ENCODE results near the gene ACER3.

- no peak for TF ChIP-seq CTCF (conservative IDR thresholded peaks at IDR 0.05; ENCODE audit: low read depth in 2 of 2)
- no peak for TF ChIP-seq POLR2AphosphoS5 (IDR thresholded peaks at IDR 0.05; ENCODE audit: low read depth)
- TF ChIP-seq JUNB (IDR thresholded peaks at IDR 0.05; ENCODE audit: unreplicated experiment) = no peak
These were observed 94.9 kb downstream of the ACER3 start for GRCh38 chr11:76955459-76956114.
